ENCODE data around the gene BCAS4. TPM values are rescaled to one million over a fixed set of nuclear protein-coding genes. Genes with fewer than 3 reads are reported as not detected.

Gene BCAS4
- total RNA-seq, 1 experiment from 2014 or later, result 29.9 TPM

GRCh38 chr20:50892394-50892793 lies 97.5 kb downstream of the BCAS4 start:
- Histone ChIP-seq H3K9me3 (no peaks in the 10 kb centered on the region), H3K4me3 (ENCODE audit: low read depth, low read length) (no peak overlapping the region), H3K4me1 (peaks cover 15% of the 10 kb centered on the region), H3K36me3 (ENCODE audit: control insufficient read depth, insufficient read depth, low read length) (peaks cover 23% of the 10 kb centered on the region), H3K27me3 (replicated peaks; ENCODE audit: control insufficient read depth, insufficient read depth, low read length) (no peaks in the 10 kb centered on the region)
- ChIA-PET CTCF (no interaction called here), POLR2A (no interaction called here)
- H3K9me3 Mint-ChIP-seq (ENCODE audit: unreplicated experiment), result no peaks in the 10 kb centered on the region
- DNase-seq, result no peak
- H3K27ac Mint-ChIP-seq (ENCODE audit: unreplicated experiment), result peak overlapping the region; percentile 23
- H3K36me3 Mint-ChIP-seq (ENCODE audit: insufficient read depth, unreplicated experiment), result peaks cover 98% of the 10 kb centered on the region
- H3K4me1 Mint-ChIP-seq (ENCODE audit: low read depth, unreplicated experiment), result peaks cover 4% of the 10 kb centered on the region
- no peak overlapping the region for H3K4me3 Mint-ChIP-seq (ENCODE audit: unreplicated experiment)
- TF ChIP-seq CTCF (IDR thresholded peaks at IDR 0.05; ENCODE audit: insufficient read depth in 1 of 2, low read depth in 1 of 2, low read length in 1 of 2, severe bottlenecking in 1 of 2, unreplicated experiment in 1 of 2), result no peak
- no peaks in the 10 kb centered on the region for H3K27me3 Mint-ChIP-seq (ENCODE audit: insufficient read depth, unreplicated experiment)
- intact Hi-C loops (cut with micrococcal nuclease; ENCODE audit: unreplicated experiment), result no loop called here
- no TSS peak for BruUV-seq (replicated peaks)

GRCh38 chr20:50893620-50894019 lies 98.8 kb downstream of the BCAS4 start:
- Histone ChIP-seq H3K4me3 (ENCODE audit: low read depth, low read length) (no peak overlapping the region), H3K4me1 (peaks cover 15% of the 10 kb centered on the region), H3K36me3 (ENCODE audit: control insufficient read depth, insufficient read depth, low read length) (peaks cover 26% of the 10 kb centered on the region), H3K9me3 (no peaks in the 10 kb centered on the region), H3K27me3 (replicated peaks; ENCODE audit: control insufficient read depth, insufficient read depth, low read length) (no peaks in the 10 kb centered on the region)
- POLR2A ChIA-PET, result no interaction called here
- Mint-ChIP-seq H3K9me3 (ENCODE audit: unreplicated experiment) (no peaks in the 10 kb centered on the region), H3K36me3 (ENCODE audit: insufficient read depth, unreplicated experiment) (peaks cover 98% of the 10 kb centered on the region), H3K27ac (ENCODE audit: unreplicated experiment) (peak overlapping the region; percentile 23), H3K4me3 (ENCODE audit: unreplicated experiment) (no peak overlapping the region), H3K4me1 (ENCODE audit: low read depth, unreplicated experiment) (peaks cover 14% of the 10 kb centered on the region), H3K27me3 (ENCODE audit: insufficient read depth, unreplicated experiment) (no peaks in the 10 kb centered on the region)
- CTCF ChIA-PET, result no interaction called here
- intact Hi-C loops (cut with micrococcal nuclease; ENCODE audit: unreplicated experiment), result no loop called here
- DNase-seq, result no peak
- no peak for TF ChIP-seq CTCF (IDR thresholded peaks at IDR 0.05; ENCODE audit: insufficient read depth in 1 of 2, low read depth in 1 of 2, low read length in 1 of 2, severe bottlenecking in 1 of 2, unreplicated experiment in 1 of 2)
- BruUV-seq (replicated peaks), result no TSS peak

- no peaks in the 10 kb centered on the region for H3K9me3 ChIP-seq
- ChIA-PET CTCF (interaction anchor here (0.6 to 1.9 kb wide), 13 partner anchors 8 to 269 kb away, joined by 3 to 12 read pairs (median 4); partner anchors contain the start of gene ADNP), POLR2A (interaction anchor here (0.7 to 1.4 kb wide), 4 partner anchors 26 to 91 kb away, joined by 3 to 10 read pairs (median 4); partner anchors contain the start of genes ADNP and DPM1)
- H3K27ac Mint-ChIP-seq (ENCODE audit: unreplicated experiment), result no peak overlapping the region
- peaks cover 24% of the 10 kb centered on the region for H3K36me3 ChIP-seq (ENCODE audit: control insufficient read depth, insufficient read depth, low read length)
- intact Hi-C loops (cut with micrococcal nuclease; ENCODE audit: unreplicated experiment), result loop anchor here (1.0 kb wide), 2 partner anchors 16 to 34 kb away; no protein-coding TSS in a partner anchor
- peak in 1 of 2 experiments; percentile 73 for DNase-seq
- H3K4me3 Mint-ChIP-seq (ENCODE audit: unreplicated experiment), result no peak overlapping the region
- H3K36me3 Mint-ChIP-seq (ENCODE audit: insufficient read depth, unreplicated experiment), result peaks cover 98% of the 10 kb centered on the region
- TF ChIP-seq CTCF (IDR thresholded peaks at IDR 0.05; ENCODE audit: insufficient read depth in 1 of 2, low read depth in 1 of 2, low read length in 1 of 2, severe bottlenecking in 1 of 2, unreplicated experiment in 1 of 2), result no peak
- no peak overlapping the region for H3K4me3 ChIP-seq (ENCODE audit: low read depth, low read length)
- no peaks in the 10 kb centered on the region for H3K27me3 ChIP-seq (replicated peaks; ENCODE audit: control insufficient read depth, insufficient read depth, low read length)
- peaks cover 14% of the 10 kb centered on the region for H3K4me1 Mint-ChIP-seq (ENCODE audit: low read depth, unreplicated experiment)
- BruUV-seq (replicated peaks), result no TSS peak
- H3K4me1 ChIP-seq, result peaks cover 15% of the 10 kb centered on the region
- H3K27me3 Mint-ChIP-seq (ENCODE audit: insufficient read depth, unreplicated experiment), result no peaks in the 10 kb centered on the region
- H3K9me3 Mint-ChIP-seq (ENCODE audit: unreplicated experiment), result no peaks in the 10 kb centered on the region
These were observed 100.4 kb downstream of the BCAS4 start for GRCh38 chr20:50895111-50895830.

All from Caco-2 (cell line).